Thoracic aorta (tissue), 2 donors: ENCODE results near the gene TBKBP1. TPM values are rescaled to one million over a fixed set of nuclear protein-coding genes. Genes with fewer than 3 reads are reported as not detected.

Source experiments
- ATAC-seq: fragments of 150-250 bp; one replicate; pipeline ENCODE4 v1.8.0; 2017; ENCODE audit warnings: low read depth; ENCODE audit not compliant: insufficient number of reproducible peaks, low FRiP score
- DNase-seq: peaks from one replicate; pipeline ENCODE4 v3.0.0-alpha.2; 2020; ENCODE audit warnings: low spot score
- H3K27ac ChIP-seq, 2 donors: fragments of 200-600 bp; sonication (generic); 1 replicate in 1 of 2; 2 replicates in 1 of 2; pipeline ENCODE4 v1.5.1; 2016; ENCODE audit warnings: mild to moderate bottlenecking in 2 of 2, moderate library complexity in 2 of 2
- H3K27me3 ChIP-seq: fragments of 200-600 bp; sonication (generic); replicated peaks from 2 replicates; pipeline ENCODE4 v1.6.0; 2016; ENCODE audit warnings: mild to moderate bottlenecking; ENCODE audit not compliant: insufficient read depth
- H3K36me3 ChIP-seq: fragments of 200-600 bp; sonication (generic); one replicate; pipeline ENCODE4 v1.5.1; 2016
- H3K4me1 ChIP-seq, 2 donors: fragments of 200-600 bp; sonication (generic); 1 replicate in 1 of 2; 2 replicates in 1 of 2; pipeline versions ENCODE4 v1.5.1 to v1.6.0; 2016; ENCODE audit warnings: low read depth in 2 of 2, mild to moderate bottlenecking in 1 of 2; ENCODE audit not compliant: control insufficient read depth in 1 of 2
- H3K4me3 ChIP-seq: fragments of 200-600 bp; sonication (generic); 2 replicates; pipeline ENCODE4 v1.5.1; 2016; ENCODE audit warnings: mild to moderate bottlenecking
- H3K9me3 ChIP-seq: fragments of 200-600 bp; sonication (generic); 2 replicates; pipeline ENCODE4 v1.5.1; 2016
- total RNA-seq, 2 donors: library from RNA; depleted of rRNA; stranded (reverse); fragments of >200 nt; gene quantifications; one replicate each; pipeline versions ENCODE4 v1.1.0 to v1.2.3, GENCODE V29; 2016
- TF ChIP-seq, protein P1 (sequence below): fragments of 200-600 bp; sonication (generic); IDR thresholded peaks from one replicate; pipeline ENCODE4 v1.5.1; 2019; ENCODE audit warnings: antibody characterized with exemption

TBKBP1 gene
- total RNA-seq, 2 donors from 2014 or later: 8.8 to 19.1 TPM

DNA sequence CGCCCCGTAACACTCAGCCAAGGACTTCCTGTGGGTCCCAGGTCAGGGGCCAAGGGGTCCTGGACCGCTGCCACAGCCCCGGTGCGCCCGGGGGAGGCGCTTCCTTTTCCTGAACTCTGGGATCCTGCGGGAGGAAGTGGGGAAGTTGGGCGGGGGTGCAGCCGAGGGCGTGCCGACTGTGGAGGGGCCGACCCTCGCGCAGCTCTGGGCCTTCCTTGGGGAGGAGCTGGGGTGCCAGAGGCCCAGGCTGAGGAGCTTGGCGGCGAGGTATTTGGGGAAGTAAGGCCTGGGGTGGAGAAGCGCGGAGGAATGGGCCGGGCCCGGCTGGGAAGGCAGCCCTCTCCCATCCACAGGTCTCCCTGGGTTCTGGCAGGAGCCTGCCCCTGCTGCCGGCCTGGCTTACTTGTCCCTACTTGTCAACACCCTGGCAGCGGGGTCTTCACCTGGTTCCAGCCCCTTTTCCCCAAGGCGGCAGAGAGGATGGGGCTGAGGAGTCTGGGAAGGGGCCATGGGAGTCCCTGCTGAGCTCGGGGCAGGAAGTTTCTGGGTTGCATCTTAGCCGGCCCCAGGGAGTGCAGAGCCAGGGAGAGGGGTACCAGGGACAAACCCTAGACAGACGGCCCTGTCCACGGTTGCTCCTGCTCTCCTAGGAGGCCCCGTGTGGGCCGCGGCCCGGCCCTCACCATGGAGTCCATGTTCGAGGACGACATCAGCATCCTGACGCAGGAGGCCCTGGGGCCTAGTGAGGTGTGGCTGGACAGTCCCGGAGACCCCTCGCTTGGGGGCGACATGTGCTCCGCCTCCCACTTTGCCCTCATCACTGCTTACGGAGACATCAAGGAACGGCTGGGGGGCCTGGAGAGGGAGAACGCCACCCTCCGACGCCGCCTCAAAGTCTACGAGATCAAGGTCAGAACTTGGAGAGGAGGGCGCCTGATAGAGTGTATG is 1.7 kb downstream of the TBKBP1 start:
- DNase-seq (no peak), ATAC-seq (no peak)
- H3K27ac ChIP-seq: peak overlapping the region; percentile 69 to 88
- H3K36me3 ChIP-seq: peaks cover 5% of the 10 kb centered on the region
- no peaks in the 10 kb centered on the region for H3K9me3 ChIP-seq
- H3K4me1 ChIP-seq: peaks cover 17 to 23% of the 10 kb centered on the region in 2 donors
- peak overlapping the region; percentile 100 for H3K4me3 ChIP-seq
- H3K27me3 ChIP-seq: no peaks in the 10 kb centered on the region
- TF ChIP-seq, protein P1, sequence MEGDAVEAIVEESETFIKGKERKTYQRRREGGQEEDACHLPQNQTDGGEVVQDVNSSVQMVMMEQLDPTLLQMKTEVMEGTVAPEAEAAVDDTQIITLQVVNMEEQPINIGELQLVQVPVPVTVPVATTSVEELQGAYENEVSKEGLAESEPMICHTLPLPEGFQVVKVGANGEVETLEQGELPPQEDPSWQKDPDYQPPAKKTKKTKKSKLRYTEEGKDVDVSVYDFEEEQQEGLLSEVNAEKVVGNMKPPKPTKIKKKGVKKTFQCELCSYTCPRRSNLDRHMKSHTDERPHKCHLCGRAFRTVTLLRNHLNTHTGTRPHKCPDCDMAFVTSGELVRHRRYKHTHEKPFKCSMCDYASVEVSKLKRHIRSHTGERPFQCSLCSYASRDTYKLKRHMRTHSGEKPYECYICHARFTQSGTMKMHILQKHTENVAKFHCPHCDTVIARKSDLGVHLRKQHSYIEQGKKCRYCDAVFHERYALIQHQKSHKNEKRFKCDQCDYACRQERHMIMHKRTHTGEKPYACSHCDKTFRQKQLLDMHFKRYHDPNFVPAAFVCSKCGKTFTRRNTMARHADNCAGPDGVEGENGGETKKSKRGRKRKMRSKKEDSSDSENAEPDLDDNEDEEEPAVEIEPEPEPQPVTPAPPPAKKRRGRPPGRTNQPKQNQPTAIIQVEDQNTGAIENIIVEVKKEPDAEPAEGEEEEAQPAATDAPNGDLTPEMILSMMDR: no peak

DNA sequence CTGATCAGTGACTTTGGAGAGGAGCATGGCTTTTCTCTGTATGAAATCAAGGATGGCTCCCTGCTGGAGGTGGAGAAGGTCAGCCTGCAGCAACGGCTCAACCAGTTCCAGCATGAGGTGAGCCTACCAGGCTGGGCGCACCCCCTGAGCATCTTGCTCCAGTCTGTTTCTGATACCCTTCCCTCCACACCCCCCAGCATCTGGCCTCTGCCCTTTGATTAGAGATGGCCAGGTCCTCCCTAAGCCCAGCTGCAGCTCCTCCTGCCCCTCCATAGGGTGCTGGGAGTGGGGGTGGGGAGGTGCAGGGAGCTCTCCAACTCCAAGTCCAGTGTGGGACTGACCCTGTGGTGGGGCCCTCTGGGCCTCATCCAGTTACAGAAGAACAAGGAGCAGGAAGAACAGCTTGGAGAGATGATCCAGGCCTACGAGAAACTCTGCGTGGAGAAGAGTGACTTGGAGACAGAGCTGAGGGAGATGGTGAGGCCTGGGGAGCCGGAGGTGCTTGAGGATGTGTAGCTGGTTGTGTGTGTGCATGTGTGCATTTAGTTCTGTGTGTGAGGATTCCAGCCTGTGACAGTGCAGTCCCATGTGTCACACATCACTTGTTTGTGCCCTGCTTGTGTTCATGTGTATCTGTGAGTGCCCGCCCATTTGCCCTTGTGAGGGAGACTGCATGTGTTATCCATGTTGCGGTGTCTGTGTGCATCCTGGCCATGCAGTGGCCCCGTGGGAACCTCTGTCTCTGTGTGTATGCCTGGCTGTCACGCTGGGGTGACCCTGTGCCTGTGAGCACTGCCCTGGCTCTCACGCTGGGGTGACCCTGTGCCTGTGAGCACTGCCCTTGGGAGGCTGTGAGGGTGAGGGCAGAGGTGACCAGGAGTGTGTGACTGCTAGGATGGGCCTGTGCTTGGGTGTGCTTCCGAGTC is 3.0 kb downstream of the TBKBP1 start:
- Histone ChIP-seq H3K9me3 (no peaks in the 10 kb centered on the region), H3K36me3 (peaks cover 5% of the 10 kb centered on the region), H3K4me1 (peaks cover 17 to 23% of the 10 kb centered on the region in 2 donors), H3K4me3 (no peak overlapping the region), H3K27me3 (no peaks in the 10 kb centered on the region), H3K27ac (no peak overlapping the region)
- no peak for ATAC-seq
- DNase-seq: no peak
- TF ChIP-seq, protein P1: no peak

DNA sequence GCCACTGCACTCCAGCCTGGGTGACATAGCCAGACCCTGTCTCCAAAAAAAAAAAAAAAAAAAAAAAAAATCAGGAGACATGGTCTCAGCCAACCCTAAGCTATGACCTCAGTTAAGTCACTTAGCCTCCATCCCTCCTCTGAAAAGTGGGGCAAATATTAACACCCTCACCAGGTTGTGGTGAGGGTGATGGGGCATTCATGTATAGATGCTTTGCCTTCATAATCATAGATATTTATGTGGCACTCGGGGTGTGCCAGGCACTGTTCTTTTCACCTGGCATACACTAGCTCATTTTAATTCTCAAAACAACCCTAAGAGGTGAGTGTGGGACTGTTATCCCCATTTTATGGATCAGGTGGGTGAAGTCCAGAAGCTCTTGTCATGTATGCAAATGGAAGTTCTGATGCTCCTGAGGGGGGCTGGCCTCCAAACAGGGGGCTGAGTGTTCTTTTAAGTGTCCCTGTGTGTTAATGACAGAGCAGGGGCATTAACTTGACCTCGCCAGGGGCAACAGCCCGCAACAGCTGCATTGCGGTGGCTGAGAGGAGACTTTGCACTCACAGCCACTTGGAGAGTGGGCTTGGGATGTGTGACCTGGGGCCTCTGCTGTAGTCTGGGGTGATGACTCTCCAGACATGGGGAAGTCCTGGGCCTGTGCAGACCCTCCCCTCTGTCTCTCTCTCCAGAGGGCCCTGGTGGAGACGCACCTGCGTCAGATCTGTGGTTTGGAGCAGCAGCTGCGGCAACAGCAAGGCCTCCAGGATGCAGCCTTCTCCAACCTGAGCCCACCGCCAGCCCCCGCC is 4.1 kb downstream of the TBKBP1 start:
- TF ChIP-seq, protein P1: no peak
- Histone ChIP-seq H3K27me3 (no peaks in the 10 kb centered on the region), H3K27ac (no peak overlapping the region), H3K4me3 (no peak overlapping the region), H3K9me3 (no peaks in the 10 kb centered on the region), H3K4me1 (peaks cover 12 to 17% of the 10 kb centered on the region in 2 donors), H3K36me3 (peaks cover 5% of the 10 kb centered on the region)
- no peak for ATAC-seq
- DNase-seq: no peak

DNA sequence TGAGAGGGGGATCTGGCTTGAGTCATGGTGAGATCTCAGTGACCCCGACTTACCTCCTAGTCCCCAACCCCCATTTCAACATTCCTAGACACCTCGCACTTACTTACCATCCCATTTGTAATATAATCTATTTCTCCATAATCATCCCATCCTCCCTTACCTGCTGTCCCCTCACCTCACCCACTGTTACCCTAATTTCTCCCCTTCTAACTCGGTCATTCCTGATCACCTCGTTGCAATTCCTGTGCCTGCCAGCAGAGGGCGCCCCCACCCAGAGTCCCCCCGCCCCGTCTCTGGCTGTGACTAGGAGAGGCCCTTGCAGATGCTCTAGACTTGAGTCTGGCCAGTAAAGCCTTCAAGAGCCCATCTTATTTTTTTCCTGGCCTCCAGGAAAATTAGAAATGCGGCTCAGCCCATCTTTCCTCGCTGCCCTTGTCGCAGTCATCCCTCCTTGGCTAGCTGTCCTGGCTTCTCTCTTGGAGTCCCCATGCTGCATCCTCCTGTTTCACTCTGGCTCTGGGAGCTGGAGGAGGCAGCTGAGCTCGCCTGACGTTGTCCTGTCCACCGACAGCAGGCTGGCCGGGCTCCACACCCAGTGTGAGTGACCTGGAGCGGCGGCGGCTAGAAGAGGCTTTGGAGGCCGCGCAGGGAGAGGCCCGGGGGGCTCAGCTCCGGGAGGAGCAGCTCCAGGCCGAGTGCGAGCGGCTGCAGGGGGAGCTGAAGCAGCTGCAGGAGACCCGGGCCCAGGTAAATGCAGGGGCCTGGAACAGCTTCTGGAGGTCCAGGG is 5.0 kb downstream of the TBKBP1 start:
- Histone ChIP-seq H3K4me3 (no peak overlapping the region), H3K9me3 (no peaks in the 10 kb centered on the region), H3K36me3 (peaks cover 5% of the 10 kb centered on the region), H3K4me1 (peaks cover 10 to 12% of the 10 kb centered on the region in 2 donors), H3K27me3 (no peaks in the 10 kb centered on the region), H3K27ac (no peak overlapping the region)
- TF ChIP-seq, protein P1: peak; percentile 95
- ATAC-seq (no peak), DNase-seq (no peak)
